Erythroblast (primary cell): ENCODE data around the gene PGPEP1.

Experiments used
- DNase-seq, 2 experiments: peaks; one replicate each; lab custom pipeline; 2025; lab: John Stamatoyannopoulos, UW
- GATA1 ChIP-seq: IDR thresholded peaks from 2 replicates; pipeline ENCODE4 v1.6.1; 2011; ENCODE audit warnings: low read depth, mild to moderate bottlenecking, control low read depth, low read length, moderate library complexity
- POLR2A ChIP-seq: IDR thresholded peaks from 2 replicates; pipeline ENCODE4 v1.6.1; 2011; ENCODE audit warnings: mild to moderate bottlenecking, low read length

PGPEP1 gene

GRCh38 chr19:18340190-18340989 lies at the start of gene PGPEP1:
PGPEP1 (plus strand) TSS chr19:18340598; CDS start chr19:18340682, 84 bp downstream.
- peak; percentile 84 to 90 for DNase-seq
- TF ChIP-seq GATA1 (no peak), POLR2A (peak; percentile 28)

- TF ChIP-seq POLR2A (no peak), GATA1 (no peak)
- DNase-seq = no peak
Measured at GRCh38 chr19:18291019-18291524, 49.3 kb upstream of the PGPEP1 start.

- DNase-seq = peak in 1 of 2 experiments; percentile 74
- TF ChIP-seq GATA1 (no peak), POLR2A (peak; percentile 55)
Measured at GRCh38 chr19:18291590-18292461, 48.6 kb upstream of the PGPEP1 start.

- no peak for DNase-seq
- TF ChIP-seq GATA1 (no peak), POLR2A (no peak)
Measured at GRCh38 chr19:18292462-18292809, 48.0 kb upstream of the PGPEP1 start.

- peak; percentile 65 to 80 for DNase-seq
- TF ChIP-seq POLR2A (peak; percentile 66), GATA1 (no peak)
Measured at GRCh38 chr19:18292810-18293641, 47.4 kb upstream of the PGPEP1 start.

GRCh38 chr19:18293642-18294466 lies 46.5 kb upstream of the PGPEP1 start:
- no peak for TF ChIP-seq POLR2A
- DNase-seq = no peak

- no peak for TF ChIP-seq POLR2A
- no peak for TF ChIP-seq GATA1
- DNase-seq = no peak
Measured at GRCh38 chr19:18294467-18294864, 45.9 kb upstream of the PGPEP1 start.

- no peak for TF ChIP-seq GATA1
- no peak for TF ChIP-seq POLR2A
- DNase-seq = no peak
Measured at GRCh38 chr19:18295034-18295451, 45.4 kb upstream of the PGPEP1 start.

- no peak for DNase-seq
- TF ChIP-seq GATA1 (no peak), POLR2A (no peak)
Measured at GRCh38 chr19:18297308-18297707, 43.1 kb upstream of the PGPEP1 start.

GRCh38 chr19:18298601-18299000 lies 41.8 kb upstream of the PGPEP1 start:
- DNase-seq = no peak
- TF ChIP-seq GATA1 (no peak), POLR2A (no peak)

- no peak for TF ChIP-seq POLR2A
- TF ChIP-seq GATA1 = no peak
- DNase-seq = no peak
Measured at GRCh38 chr19:18299654-18300053, 40.7 kb upstream of the PGPEP1 start.
